Measurements from ENCODE around the gene PLCXD1.
A peak's percentile ranks its signal among the peaks of the same experiment; 100 is the strongest.
"Not testable (repeated sequence)": the region's sequence is repeated elsewhere in the genome, so short reads cannot be mapped to it uniquely, and the experiment has no call there.

The PLCXD1 gene

DNA sequence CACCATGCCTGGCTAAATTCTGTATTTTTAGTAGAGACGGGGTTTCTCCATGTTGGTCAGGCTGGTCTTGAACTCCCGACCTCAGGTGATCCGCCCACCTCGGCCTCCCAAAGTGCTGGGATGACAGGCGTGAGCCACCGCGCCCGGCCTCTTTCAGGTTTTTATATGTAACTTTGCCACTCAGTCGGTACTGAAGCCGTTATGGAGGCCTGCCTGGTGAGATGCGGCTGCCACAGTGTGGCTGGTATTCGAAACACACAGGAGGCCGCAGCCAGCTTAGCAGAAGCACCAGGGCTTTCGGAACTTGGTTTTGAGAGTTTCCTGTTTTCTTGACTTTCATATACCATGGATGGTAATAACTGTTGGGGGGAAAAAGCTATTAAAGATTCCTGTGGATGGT is 43.5 kb downstream of the PLCXD1 start:
- not testable (repeated sequence) for H3K9me3 ChIP-seq (ENCODE audit: control insufficient read depth, low read length); H3K27me3 ChIP-seq (replicated peaks; ENCODE audit: control insufficient read depth, insufficient read depth, low read length); H3K4me3 ChIP-seq (ENCODE audit: low read length); DNase-seq (ENCODE audit: low read depth); H3K4me1 ChIP-seq (ENCODE audit: control insufficient read depth, insufficient read depth, low read length); H3K36me3 ChIP-seq (ENCODE audit: control insufficient read depth, insufficient read depth, low read length, severe bottlenecking); H3K9ac ChIP-seq (ENCODE audit: low read length)

DNA sequence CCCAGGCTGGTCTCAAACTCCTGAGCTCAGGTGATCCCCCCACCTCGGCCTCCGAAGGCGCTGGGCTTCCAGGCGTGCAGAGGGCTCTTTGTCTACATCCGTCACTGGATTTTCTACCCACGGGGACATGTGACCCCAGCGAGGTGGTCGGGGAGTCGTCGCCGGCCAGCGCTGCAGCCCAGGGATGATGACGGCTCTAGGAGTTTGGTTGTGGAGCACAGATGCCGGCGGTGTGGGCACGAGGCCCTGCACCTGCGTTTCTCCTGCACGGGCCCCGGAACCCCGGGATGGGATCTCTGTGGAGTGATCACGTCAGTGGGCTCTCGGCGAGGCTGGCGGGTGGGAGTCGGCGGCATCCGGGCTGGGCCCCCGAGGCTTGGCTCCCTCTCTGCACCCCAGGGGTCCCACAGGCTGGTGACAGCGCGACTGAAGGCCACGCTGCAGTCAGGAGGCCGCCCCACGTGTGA is 46.5 kb downstream of the PLCXD1 start:
- no peak for DNase-seq (ENCODE audit: low read depth)
- no peak overlapping the region for H3K9ac ChIP-seq (ENCODE audit: low read length)
- peaks cover 10% of the 10 kb centered on the region for H3K4me1 ChIP-seq (ENCODE audit: control insufficient read depth, insufficient read depth, low read length)
- no peak overlapping the region for H3K4me3 ChIP-seq (ENCODE audit: low read length)
- no peaks in the 10 kb centered on the region for H3K9me3 ChIP-seq (ENCODE audit: control insufficient read depth, low read length)
- H3K36me3 ChIP-seq (ENCODE audit: control insufficient read depth, insufficient read depth, low read length, severe bottlenecking) = no peaks in the 10 kb centered on the region
- peaks cover 2% of the 10 kb centered on the region for H3K27me3 ChIP-seq (replicated peaks; ENCODE audit: control insufficient read depth, insufficient read depth, low read length)

DNA sequence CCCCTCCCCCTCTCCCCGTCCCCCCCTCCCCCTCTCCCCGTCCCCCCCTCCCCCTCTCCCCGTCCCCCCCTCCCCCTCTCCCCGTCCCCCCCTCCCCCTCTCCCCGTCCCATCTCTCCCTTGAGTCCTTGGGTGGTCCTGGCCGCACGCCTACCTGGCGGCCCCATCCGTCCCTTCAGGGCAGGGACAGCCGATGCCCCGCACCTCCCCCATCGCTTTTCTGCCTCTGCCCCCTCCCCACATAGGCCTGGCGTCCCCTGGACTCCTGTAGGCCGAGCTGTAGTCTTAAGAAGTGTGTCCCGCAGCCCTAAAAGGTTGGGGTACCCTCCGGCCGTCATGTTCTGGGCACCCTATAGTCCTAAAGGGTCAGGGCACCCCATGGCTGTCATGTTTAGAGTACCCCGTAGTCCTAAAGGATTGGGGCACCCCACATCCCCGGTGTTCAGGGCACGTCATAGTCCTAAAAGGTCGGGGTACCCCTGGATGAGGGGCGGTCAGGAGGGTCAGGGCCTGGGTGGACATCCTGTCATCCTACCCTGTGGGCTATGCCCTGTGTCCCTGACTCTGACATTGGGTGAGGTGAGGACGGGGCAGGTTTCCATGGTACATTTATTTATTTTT is 48.2 kb downstream of the PLCXD1 start:
- Histone ChIP-seq H3K9ac (ENCODE audit: low read length) (no peak overlapping the region), H3K27me3 (replicated peaks; ENCODE audit: control insufficient read depth, insufficient read depth, low read length) (no peaks in the 10 kb centered on the region), H3K9me3 (ENCODE audit: control insufficient read depth, low read length) (no peaks in the 10 kb centered on the region), H3K4me1 (ENCODE audit: control insufficient read depth, insufficient read depth, low read length) (peaks cover 10% of the 10 kb centered on the region), H3K4me3 (ENCODE audit: low read length) (no peak overlapping the region), H3K36me3 (ENCODE audit: control insufficient read depth, insufficient read depth, low read length, severe bottlenecking) (no peaks in the 10 kb centered on the region)
- DNase-seq (ENCODE audit: low read depth) = no peak

DNA sequence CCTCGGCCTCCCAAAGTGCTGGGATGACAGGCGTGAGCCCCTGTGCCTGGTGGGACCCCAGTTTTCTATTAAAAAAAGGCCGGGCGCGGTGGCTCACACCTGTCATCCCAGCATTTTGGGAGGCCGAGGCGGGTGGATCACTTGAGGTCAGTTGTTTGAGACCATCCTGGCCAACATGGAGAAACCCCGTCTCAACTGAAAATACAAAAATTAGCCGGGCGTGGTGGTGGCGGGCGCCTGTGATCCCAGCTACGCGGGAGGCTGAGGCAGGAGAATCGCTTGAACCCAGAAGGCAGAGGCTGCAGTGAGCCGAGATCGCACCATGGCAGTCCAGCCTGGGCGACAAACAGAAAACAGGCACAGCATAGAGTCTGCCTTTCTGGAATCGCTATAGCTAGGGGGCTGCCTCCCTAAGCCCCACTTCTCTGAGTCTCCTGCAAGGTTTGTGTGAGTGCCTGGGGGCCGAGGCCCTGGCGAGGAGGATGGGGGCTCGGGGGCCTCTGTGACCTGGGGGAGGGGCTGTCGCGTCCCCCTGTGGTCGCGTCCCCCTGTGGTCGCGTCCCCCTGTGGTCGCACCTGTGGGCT is 49.1 kb downstream of the PLCXD1 start:
- not testable (repeated sequence) for H3K9me3 ChIP-seq (ENCODE audit: control insufficient read depth, low read length); H3K36me3 ChIP-seq (ENCODE audit: control insufficient read depth, insufficient read depth, low read length, severe bottlenecking); H3K9ac ChIP-seq (ENCODE audit: low read length); DNase-seq (ENCODE audit: low read depth); H3K4me3 ChIP-seq (ENCODE audit: low read length); H3K27me3 ChIP-seq (replicated peaks; ENCODE audit: control insufficient read depth, insufficient read depth, low read length)
- H3K4me1 ChIP-seq (ENCODE audit: control insufficient read depth, insufficient read depth, low read length) = peaks cover 10% of the 10 kb centered on the region

DNA sequence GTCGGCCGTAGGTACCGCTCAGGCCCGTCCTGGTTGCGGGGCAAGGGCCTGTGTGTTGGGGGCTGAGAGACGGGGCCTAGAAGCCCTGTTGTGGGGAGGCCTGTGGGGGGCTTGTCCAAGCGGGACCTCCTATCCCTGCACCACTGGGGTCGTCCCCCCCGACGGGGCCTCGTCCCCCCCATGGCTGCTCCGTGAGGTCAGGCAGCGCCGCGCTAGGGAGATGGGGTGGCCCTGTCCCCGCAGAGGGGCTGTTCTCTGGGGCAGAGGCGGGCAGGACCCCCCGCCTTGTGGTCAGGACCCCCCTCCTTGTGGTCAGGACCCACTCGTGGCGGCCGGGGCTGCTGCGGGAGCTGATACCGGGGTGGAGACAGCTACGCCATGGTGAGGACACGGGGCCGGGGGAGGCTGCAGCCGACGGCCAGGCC is 49.6 kb downstream of the PLCXD1 start:
- no peaks in the 10 kb centered on the region for H3K36me3 ChIP-seq (ENCODE audit: control insufficient read depth, insufficient read depth, low read length, severe bottlenecking)

DNA sequence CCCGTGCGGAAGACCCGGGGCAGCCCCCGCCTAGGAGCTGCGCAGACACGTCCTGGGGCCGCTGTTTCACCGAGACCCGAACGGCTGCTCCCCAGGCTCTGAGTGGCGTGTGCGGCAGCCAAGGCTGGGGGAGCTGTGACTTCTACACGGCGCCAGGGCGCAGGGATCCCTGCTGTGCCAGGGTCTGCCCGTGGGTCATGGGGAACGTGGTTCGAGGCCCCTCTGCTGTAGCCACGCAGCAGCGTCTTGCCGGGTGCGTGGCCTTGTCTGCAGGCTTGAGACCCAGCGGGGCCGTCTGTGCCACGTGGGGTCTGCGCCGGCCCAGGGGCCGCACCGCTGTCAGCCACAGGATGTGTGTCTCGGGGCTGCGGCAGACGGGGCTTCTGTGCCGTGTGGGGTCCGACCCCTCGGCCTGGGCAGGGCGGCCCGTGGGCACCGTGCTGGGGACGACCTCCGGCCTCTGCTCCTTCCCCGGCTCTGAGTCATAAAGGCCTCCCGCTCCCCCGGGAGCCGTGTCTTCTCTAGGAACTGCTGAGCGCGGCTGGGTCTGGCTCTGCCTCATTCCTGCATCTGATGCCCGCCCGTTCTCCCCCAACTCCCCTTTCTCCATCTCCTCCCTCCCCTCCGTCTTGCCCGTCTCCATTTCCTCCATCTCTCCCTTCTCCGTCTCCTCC is 50.1 kb downstream of the PLCXD1 start:
- Histone ChIP-seq H3K4me1 (ENCODE audit: control insufficient read depth, insufficient read depth, low read length) (peaks cover 10% of the 10 kb centered on the region), H3K9ac (ENCODE audit: low read length) (peak overlapping the region; percentile 42), H3K9me3 (ENCODE audit: control insufficient read depth, low read length) (no peaks in the 10 kb centered on the region), H3K36me3 (ENCODE audit: control insufficient read depth, insufficient read depth, low read length, severe bottlenecking) (no peaks in the 10 kb centered on the region), H3K27me3 (replicated peaks; ENCODE audit: control insufficient read depth, insufficient read depth, low read length) (no peaks in the 10 kb centered on the region), H3K4me3 (ENCODE audit: low read length) (peak overlapping the region; percentile 3)
- peak; percentile 70 for DNase-seq (ENCODE audit: low read depth)

More for the DNA sequence above, 49.6 kb downstream of the PLCXD1 start:
- Histone ChIP-seq H3K4me3 (ENCODE audit: low read length) (no peak overlapping the region), H3K4me1 (ENCODE audit: control insufficient read depth, insufficient read depth, low read length) (peaks cover 10% of the 10 kb centered on the region), H3K9me3 (ENCODE audit: control insufficient read depth, low read length) (no peaks in the 10 kb centered on the region), H3K27me3 (replicated peaks; ENCODE audit: control insufficient read depth, insufficient read depth, low read length) (no peaks in the 10 kb centered on the region), H3K9ac (ENCODE audit: low read length) (peak overlapping the region; percentile 42)
- DNase-seq (ENCODE audit: low read depth) = no peak

DNA sequence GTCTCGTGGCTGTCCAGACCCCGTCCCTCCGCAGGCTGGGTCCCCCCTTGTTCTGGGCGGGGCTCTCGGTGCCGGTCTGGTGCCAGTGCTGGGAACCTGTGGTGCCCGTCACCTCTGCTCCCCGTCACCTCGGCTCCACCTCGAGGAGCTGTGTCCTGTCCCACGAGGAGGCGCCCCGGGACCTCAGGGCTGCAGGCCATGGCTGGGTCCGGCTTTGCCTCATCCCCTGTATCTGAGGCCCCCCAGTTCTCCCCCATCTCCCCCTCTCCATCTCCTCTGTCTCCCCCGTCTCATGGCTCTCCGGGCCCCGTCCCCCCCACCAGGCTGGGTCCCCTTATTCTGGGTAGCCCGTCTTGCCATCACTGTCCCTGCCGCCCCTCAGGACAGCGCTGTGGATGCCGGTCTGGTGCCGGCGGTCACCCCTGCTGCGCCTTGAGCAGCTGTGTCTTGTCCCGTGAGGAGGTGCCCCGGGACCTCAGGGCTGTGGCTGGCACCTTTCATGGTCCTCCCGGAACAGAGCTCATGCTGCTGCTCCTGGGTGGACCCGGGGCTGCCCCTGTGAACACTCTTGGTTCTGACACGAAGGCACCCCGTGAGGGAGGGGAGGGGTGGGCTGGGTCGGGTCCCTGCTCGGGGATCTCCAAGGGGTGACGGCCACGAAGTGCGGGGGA is 50.8 kb downstream of the PLCXD1 start:
- Histone ChIP-seq H3K36me3 (ENCODE audit: control insufficient read depth, insufficient read depth, low read length, severe bottlenecking) (no peaks in the 10 kb centered on the region), H3K9me3 (ENCODE audit: control insufficient read depth, low read length) (no peaks in the 10 kb centered on the region), H3K4me1 (ENCODE audit: control insufficient read depth, insufficient read depth, low read length) (peaks cover 10% of the 10 kb centered on the region), H3K9ac (ENCODE audit: low read length) (no peak overlapping the region), H3K4me3 (ENCODE audit: low read length) (peak overlapping the region; percentile 3), H3K27me3 (replicated peaks; ENCODE audit: control insufficient read depth, insufficient read depth, low read length) (no peaks in the 10 kb centered on the region)
- no peak for DNase-seq (ENCODE audit: low read depth)

DNA sequence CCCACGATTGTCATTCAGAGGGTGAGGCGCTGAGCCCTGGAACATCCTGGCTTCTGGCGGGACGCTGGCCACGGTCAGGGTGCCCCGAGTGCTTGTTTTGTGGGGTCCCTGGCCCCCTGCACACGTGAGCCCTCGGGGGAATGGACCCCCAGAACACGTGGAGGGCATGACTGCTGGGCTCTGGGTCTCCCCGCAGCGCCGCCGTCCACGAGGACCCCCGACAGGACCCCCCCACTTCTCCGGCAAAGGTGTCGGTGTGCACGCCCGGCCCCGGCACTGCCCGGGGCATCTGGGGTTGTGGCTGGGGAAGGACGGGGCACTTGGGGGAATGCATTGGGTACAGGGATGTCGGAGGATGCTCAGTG is 51.3 kb downstream of the PLCXD1 start:
- H3K9ac ChIP-seq (ENCODE audit: low read length) = no peak overlapping the region
- H3K9me3 ChIP-seq (ENCODE audit: control insufficient read depth, low read length) = no peaks in the 10 kb centered on the region
- H3K27me3 ChIP-seq (replicated peaks; ENCODE audit: control insufficient read depth, insufficient read depth, low read length) = no peaks in the 10 kb centered on the region
- peaks cover 10% of the 10 kb centered on the region for H3K4me1 ChIP-seq (ENCODE audit: control insufficient read depth, insufficient read depth, low read length)
- H3K36me3 ChIP-seq (ENCODE audit: control insufficient read depth, insufficient read depth, low read length, severe bottlenecking) = no peaks in the 10 kb centered on the region
- no peak overlapping the region for H3K4me3 ChIP-seq (ENCODE audit: low read length)
- no peak for DNase-seq (ENCODE audit: low read depth)

DNA sequence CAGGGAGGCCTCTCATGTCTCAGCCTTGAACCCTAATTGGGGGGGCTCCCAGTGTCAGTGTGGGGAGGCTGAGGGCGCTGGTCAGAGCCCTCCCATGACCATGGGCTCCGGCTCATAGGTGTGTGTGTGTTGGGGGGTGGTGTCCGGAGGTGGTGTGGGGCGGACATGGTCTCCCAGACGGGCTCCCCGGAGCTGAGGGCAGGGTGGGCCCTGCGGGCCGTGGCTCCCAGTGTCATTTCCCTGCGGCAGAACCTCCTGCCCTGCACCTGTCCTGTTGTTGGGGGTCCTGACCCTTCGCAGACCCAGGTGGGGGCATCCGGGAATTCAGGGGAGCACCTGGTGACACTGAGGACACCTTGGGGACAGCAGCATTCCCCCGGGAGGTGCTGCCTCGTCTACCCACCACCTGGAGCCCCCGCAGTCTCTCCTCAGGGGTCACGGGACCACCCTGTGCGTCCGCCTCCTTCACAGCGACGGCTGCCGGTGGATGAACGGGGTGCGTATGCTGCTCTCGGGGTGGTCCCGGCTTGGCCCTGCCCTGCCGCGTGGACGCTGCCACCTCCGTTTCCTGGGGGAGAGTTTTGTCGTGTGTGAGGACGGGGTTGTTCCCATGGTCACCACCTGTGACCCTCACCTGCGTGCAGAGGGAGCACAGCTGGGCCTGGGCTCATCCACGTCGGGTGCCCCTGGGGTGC is 51.9 kb downstream of the PLCXD1 start:
- DNase-seq (ENCODE audit: low read depth) = no peak

DNA sequence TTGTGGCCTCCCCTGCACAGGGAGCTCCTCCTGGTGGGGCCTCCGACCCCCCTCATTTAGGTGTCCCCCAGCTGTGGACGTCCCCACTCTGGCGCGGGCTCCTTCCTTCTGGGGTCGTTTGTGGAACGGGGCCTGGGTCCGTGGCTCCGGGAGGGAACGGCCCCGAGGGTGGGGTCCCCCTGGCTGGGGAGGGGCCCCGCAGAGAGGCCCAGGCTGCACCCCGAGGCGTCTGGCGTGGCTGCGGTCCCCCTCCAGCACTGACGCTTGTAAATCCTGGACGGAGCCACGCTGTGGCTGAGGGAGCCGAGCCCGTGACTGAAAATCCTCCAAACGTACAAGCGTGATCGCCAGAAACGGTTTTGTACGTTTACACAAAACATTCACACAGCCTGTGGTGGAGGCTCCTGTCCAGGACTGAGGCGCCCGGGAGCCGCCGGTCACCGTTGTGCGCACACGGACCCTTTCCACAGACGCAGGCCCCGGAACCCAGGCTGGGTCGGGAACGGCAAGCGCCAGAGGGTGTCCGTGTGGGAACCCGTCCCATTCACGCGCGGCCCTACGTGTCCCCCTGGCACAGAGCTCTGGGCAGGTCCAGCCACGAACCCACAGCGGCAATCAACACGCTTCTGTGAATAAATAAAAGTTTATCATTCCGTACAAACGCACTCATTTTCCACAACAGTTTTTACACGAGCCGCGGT is 52.6 kb downstream of the PLCXD1 start:
- H3K36me3 ChIP-seq (ENCODE audit: control insufficient read depth, insufficient read depth, low read length, severe bottlenecking) = no peaks in the 10 kb centered on the region
- H3K9ac ChIP-seq (ENCODE audit: low read length) = no peak overlapping the region
- peaks cover 10% of the 10 kb centered on the region for H3K4me1 ChIP-seq (ENCODE audit: control insufficient read depth, insufficient read depth, low read length)
- H3K4me3 ChIP-seq (ENCODE audit: low read length) = no peak overlapping the region
- no peak for DNase-seq (ENCODE audit: low read depth)
- H3K9me3 ChIP-seq (ENCODE audit: control insufficient read depth, low read length) = no peaks in the 10 kb centered on the region
- no peaks in the 10 kb centered on the region for H3K27me3 ChIP-seq (replicated peaks; ENCODE audit: control insufficient read depth, insufficient read depth, low read length)

More for the DNA sequence above, 51.9 kb downstream of the PLCXD1 start:
- Histone ChIP-seq H3K9ac (ENCODE audit: low read length) (no peak overlapping the region), H3K36me3 (ENCODE audit: control insufficient read depth, insufficient read depth, low read length, severe bottlenecking) (no peaks in the 10 kb centered on the region), H3K27me3 (replicated peaks; ENCODE audit: control insufficient read depth, insufficient read depth, low read length) (no peaks in the 10 kb centered on the region), H3K4me1 (ENCODE audit: control insufficient read depth, insufficient read depth, low read length) (peaks cover 10% of the 10 kb centered on the region), H3K4me3 (ENCODE audit: low read length) (no peak overlapping the region), H3K9me3 (ENCODE audit: control insufficient read depth, low read length) (no peaks in the 10 kb centered on the region)
